RWPE1 (cell line): ENCODE measurements around the gene ASIC1.

Experiments used
- CTCF ChIA-PET: fragments of 350-600 bp; sonication (Branson Sonifier 250); formaldehyde crosslinking; extraction: SDS; loops from one replicate; lab custom pipeline; 2021; lab: Yijun Ruan, JAX
- POLR2A ChIA-PET: fragments of 400-600 bp; formaldehyde crosslinking; extraction: SDS; loops from one replicate; lab custom pipeline; 2020; ENCODE audit warnings: antibody characterized with exemption; ENCODE audit not compliant: low non-redundant PET; lab: Yijun Ruan, JAX
- DNase-seq: peaks from one replicate; pipeline ENCODE4 v3.0.0; 2012; ENCODE audit warnings: low spot score
- H3K27ac ChIP-seq: fragments of 450-650 bp; 2 replicates; pipeline ENCODE4 v1.5.1; 2017
- CTCF ChIP-seq: fragments of 450-650 bp; conservative IDR thresholded peaks from 2 replicates; pipeline ENCODE4 v1.5.1; 2017; ENCODE audit warnings: low read depth, mild to moderate bottlenecking

ASIC1 gene

GRCh38 chr12:50100561-50100960, 43.2 kb downstream of the ASIC1 start:
- peak overlapping the region; percentile 37; the same call in 1 of the 2 replicates for H3K27ac ChIP-seq
- ChIA-PET CTCF (interaction anchor here (5.0 kb wide), 1 partner anchor 11 kb away, joined by 27 read pairs; the partner anchor contains the start of gene COX14), POLR2A (no interaction called here)
- no peak for DNase-seq
- no peak for TF ChIP-seq CTCF

- peak; percentile 36 for DNase-seq
- ChIA-PET POLR2A (no interaction called here), CTCF (interaction anchor here (0.7 to 5.0 kb wide), 3 partner anchors 9 to 184 kb away, joined by 3 to 27 read pairs (median 4); partner anchors contain the start of genes CERS5 and COX14)
- peak overlapping the region; percentile 37; the same call in 1 of the 2 replicates for H3K27ac ChIP-seq
- peak; percentile 47 for TF ChIP-seq CTCF
Observed at GRCh38 chr12:50101663-50102062, 44.3 kb downstream of the ASIC1 start.

GRCh38 chr12:50102131-50102531, 44.7 kb downstream of the ASIC1 start:
- no peak for TF ChIP-seq CTCF
- POLR2A ChIA-PET = no interaction called here
- DNase-seq = no peak
- no peak overlapping the region for H3K27ac ChIP-seq
- CTCF ChIA-PET = interaction anchor here (0.6 to 5.0 kb wide), 4 partner anchors 9 to 783 kb away, joined by 3 to 27 read pairs (median 4); partner anchors contain the start of genes CERS5 and COX14

GRCh38 chr12:50102646-50103309, 45.4 kb downstream of the ASIC1 start:
- DNase-seq = no peak
- ChIA-PET POLR2A (no interaction called here), CTCF (interaction anchor here (0.6 to 5.0 kb wide), 4 partner anchors 8 to 784 kb away, joined by 3 to 27 read pairs (median 4); partner anchors contain the start of genes CERS5 and COX14)
- TF ChIP-seq CTCF = no peak
- peak overlapping the region; percentile 15; the same call in 1 of the 2 replicates for H3K27ac ChIP-seq

- ChIA-PET CTCF (interaction anchor here (5.0 kb wide), 1 partner anchor 8 kb away, joined by 27 read pairs; the partner anchor contains the start of gene COX14), POLR2A (interaction anchor here (0.6 kb wide), 1 partner anchor 10 kb away, joined by 8 read pairs; no protein-coding TSS in a partner anchor)
- no peak for TF ChIP-seq CTCF
- DNase-seq = no peak
- H3K27ac ChIP-seq = peak overlapping the region; percentile 11; the same call in 1 of the 2 replicates
Observed at GRCh38 chr12:50103351-50103750, 46.0 kb downstream of the ASIC1 start.

GRCh38 chr12:50103767-50104321, 46.4 kb downstream of the ASIC1 start, which contains the start of gene GPD1:
GPD1 (plus strand) TSS chr12:50104008; CDS start chr12:50104051, 43 bp downstream.
- TF ChIP-seq CTCF = no peak
- POLR2A ChIA-PET = interaction anchor here (0.5 to 0.6 kb wide), 3 partner anchors 10 to 710 kb away, joined by 3 to 8 read pairs (median 3); no protein-coding TSS in a partner anchor
- CTCF ChIA-PET = interaction anchor here (0.7 to 5.0 kb wide), 3 partner anchors 7 to 542 kb away, joined by 3 to 27 read pairs (median 4); partner anchors contain the start of gene COX14
- peak; percentile 69 for DNase-seq
- peak within 1 kb of the TSS; percentile 15; the same call in 1 of the 2 replicates for H3K27ac ChIP-seq
